RWPE2 (cell line): ENCODE data around the gene TRPT1.

Experiments used
- ATAC-seq: fragments of 200-7000 bp; cut with Tn5 transposase; 3 replicates; pipeline ENCODE4 v1.9.1; 2021; ENCODE audit warnings: low read depth
- DNase-seq: peaks from one replicate; pipeline ENCODE4 v3.0.0-alpha.2; 2020; ENCODE audit warnings: low spot score
- H3K27ac ChIP-seq: fragments of 450-650 bp; 2 replicates; pipeline ENCODE4 v1.5.1; 2017; ENCODE audit warnings: mild to moderate bottlenecking; ENCODE audit not compliant: poor library complexity, severe bottlenecking
- H3K27me3 ChIP-seq: fragments of 250-450 bp; sonication (Bioruptor Pico); 2 replicates; pipeline ENCODE4 v1.5.1; 2021; ENCODE audit warnings: mild to moderate bottlenecking, moderate library complexity; ENCODE audit not compliant: insufficient read depth, poor library complexity, severe bottlenecking
- H3K36me3 ChIP-seq: fragments of 250-450 bp; sonication (Bioruptor Pico); 2 replicates; pipeline ENCODE4 v1.5.1; 2020; ENCODE audit warnings: low read depth, mild to moderate bottlenecking, moderate library complexity
- H3K4me1 ChIP-seq: fragments of 250-450 bp; sonication (Bioruptor Pico); 2 replicates; pipeline ENCODE4 v1.5.1; 2021; ENCODE audit warnings: mild to moderate bottlenecking, moderate library complexity; ENCODE audit not compliant: insufficient read depth, poor library complexity, severe bottlenecking
- H3K4me3 ChIP-seq: fragments of 250-450 bp; sonication (Bioruptor Pico); 2 replicates; pipeline ENCODE4 v1.5.1; 2021; ENCODE audit warnings: mild to moderate bottlenecking, moderate library complexity; ENCODE audit not compliant: severe bottlenecking
- H3K9me3 ChIP-seq: fragments of 250-450 bp; sonication (Bioruptor Pico); 2 replicates; pipeline ENCODE4 v1.5.1; 2021; ENCODE audit warnings: mild to moderate bottlenecking, moderate library complexity; ENCODE audit not compliant: severe bottlenecking
- CTCF ChIP-seq: fragments of 450-650 bp; IDR thresholded peaks from one replicate; pipeline ENCODE4 v1.5.1; 2017; ENCODE audit warnings: mild to moderate bottlenecking, moderate library complexity; ENCODE audit not compliant: poor library complexity, severe bottlenecking

TRPT1 gene

GRCh38 chr11:64244107-64244506, 18.1 kb upstream of the TRPT1 start:
- Histone ChIP-seq H3K36me3 (peaks cover 30% of the 10 kb centered on the region), H3K4me1 (peaks cover 14% of the 10 kb centered on the region), H3K4me3 (no peak overlapping the region), H3K27ac (peak overlapping the region; percentile 98), H3K9me3 (no peaks in the 10 kb centered on the region), H3K27me3 (no peaks in the 10 kb centered on the region)
- ATAC-seq (no peak), DNase-seq (no peak)
- TF ChIP-seq CTCF: no peak

GRCh38 chr11:64243236-64243854, 17.4 kb upstream of the TRPT1 start:
- Histone ChIP-seq H3K4me1 (peaks cover 14% of the 10 kb centered on the region), H3K27me3 (no peaks in the 10 kb centered on the region), H3K9me3 (no peaks in the 10 kb centered on the region), H3K27ac (peak overlapping the region; percentile 98), H3K4me3 (no peak overlapping the region), H3K36me3 (peaks cover 36% of the 10 kb centered on the region)
- ATAC-seq: no peak
- no peak for TF ChIP-seq CTCF
- DNase-seq: no peak

GRCh38 chr11:64241491-64242374, 15.7 kb upstream of the TRPT1 start:
- ATAC-seq (peak; percentile 11), DNase-seq (no peak)
- Histone ChIP-seq H3K27me3 (no peaks in the 10 kb centered on the region), H3K27ac (peak overlapping the region; percentile 98), H3K4me1 (peaks cover 14% of the 10 kb centered on the region), H3K4me3 (peak overlapping the region; percentile 59), H3K36me3 (peaks cover 37% of the 10 kb centered on the region), H3K9me3 (no peaks in the 10 kb centered on the region)
- no peak for TF ChIP-seq CTCF

- H3K27me3 ChIP-seq: no peaks in the 10 kb centered on the region
- DNase-seq (peak; percentile 98), ATAC-seq (peak; percentile 59)
- TF ChIP-seq CTCF: no peak
- H3K36me3 ChIP-seq: peaks cover 37% of the 10 kb centered on the region
- no peaks in the 10 kb centered on the region for H3K9me3 ChIP-seq
- H3K27ac ChIP-seq: peak overlapping the region; percentile 98
- H3K4me3 ChIP-seq: peak overlapping the region; percentile 59
- peaks cover 14% of the 10 kb centered on the region for H3K4me1 ChIP-seq
These were observed 15.2 kb upstream of the TRPT1 start for GRCh38 chr11:64241241-64241490.
